K562 (cell line): Measurements from ENCODE around the gene TBL1X. TPM values are rescaled to one million over a fixed set of nuclear protein-coding genes. Genes with fewer than 3 reads are reported as not detected.
A peak's percentile ranks its signal among the peaks of the same experiment; 100 is the strongest.

Source experiments
- ATAC-seq: fragments of 200-7000 bp; cut with Tn5 transposase; 3 replicates; pipeline ENCODE4 v1.9.1; 2020; ENCODE audit warnings: moderate library complexity
- BruUV-seq: library from RNA; stranded (reverse); fragments of 400-500 nt; replicated peaks from 2 replicates; lab custom pipeline; 2021; lab: Mats Ljungman, UMichigan
- CTCF ChIA-PET: fragments of 300-600 bp; formaldehyde crosslinking; extraction: SDS; loops from one replicate; lab custom pipeline; 2021; ENCODE audit warnings: low intra/inter-chr PET ratio; lab: Yijun Ruan, JAX
- POLR2A ChIA-PET: fragments of 300-600, 350-650 bp; sonication (Branson Sonifier 250); formaldehyde crosslinking; extraction: SDS; loops from one replicate; lab custom pipeline; 2021; ENCODE audit warnings: antibody characterized with exemption, inconsistent platforms; lab: Yijun Ruan, JAX
- DNase-seq, 4 experiments: peaks; one replicate each; pipeline versions ENCODE4 v3.0.0 to v3.0.0-alpha.2; 2011 to 2018; ENCODE audit warnings: low spot score in 3 of 4, mixed read lengths in 3 of 4; ENCODE audit errors: extremely low read depth in 1 of 4
- FAIRE-seq: peaks from 2 replicates; lab custom pipeline; 2011; peaks lifted over from hg19 to GRCh38; lab: Jason Lieb, UNC
- H2AFZ ChIP-seq: 2 replicates; pipeline ENCODE4 v1.6.0; 2011; ENCODE audit warnings: low read depth, low read length, control low read depth, inconsistent platforms
- H3K27ac ChIP-seq: fragments of 200-600 bp; 3 replicates; pipeline ENCODE4 v1.8.0; 2011; ENCODE audit warnings: low read depth, mild to moderate bottlenecking, control low read depth, inconsistent platforms, low read length, moderate library complexity, mixed read lengths; ENCODE audit errors: extremely low read depth
- H3K27me3 ChIP-seq, 2 experiments: fragments of 300-600 bp in 1 of 2; 2 replicates in 1 of 2; 3 replicates in 1 of 2; pipeline versions ENCODE4 v1.6.0 to v1.8.0; 2011; ENCODE audit warnings: inconsistent platforms in 2 of 2, low read length in 2 of 2, mild to moderate bottlenecking in 1 of 2, mixed read lengths in 1 of 2, moderate library complexity in 1 of 2; ENCODE audit not compliant: control insufficient read depth in 2 of 2, insufficient read depth in 2 of 2
- H3K36me3 ChIP-seq: fragments of 300-600 bp; 3 replicates; pipeline ENCODE4 v1.8.0; 2011; ENCODE audit warnings: mild to moderate bottlenecking, low read length, inconsistent platforms; ENCODE audit not compliant: control insufficient read depth, insufficient read depth
- H3K4me1 ChIP-seq, 2 experiments: fragments of 200-600 bp in 1 of 2; replicated peaks in 1 of 2; 2 replicates in 1 of 2; 3 replicates in 1 of 2; pipeline versions ENCODE4 v1.5.1 to v1.8.0; 2011; ENCODE audit warnings: inconsistent platforms in 2 of 2, low read length in 2 of 2, mild to moderate bottlenecking in 1 of 2, mixed read lengths in 1 of 2, moderate library complexity in 1 of 2; ENCODE audit not compliant: control insufficient read depth in 2 of 2, insufficient read depth in 2 of 2
- H3K4me2 ChIP-seq: 2 replicates; pipeline ENCODE4 v1.6.1; 2011; ENCODE audit warnings: low read length, control low read depth, inconsistent platforms, mixed read lengths; ENCODE audit not compliant: insufficient read depth
- H3K4me3 ChIP-seq: fragments of 200-600 bp; sonication (generic), shearing (Covaris generic); 2 replicates; pipeline ENCODE4 v1.5.1; 2016; ENCODE audit warnings: control low read depth, inconsistent platforms
- H3K79me2 ChIP-seq: fragments of 200-600 bp; 3 replicates; pipeline ENCODE4 v1.8.0; 2011; ENCODE audit warnings: low read length, inconsistent platforms; ENCODE audit not compliant: control insufficient read depth, insufficient read depth
- H3K9ac ChIP-seq, 2 experiments: 2 replicates each; pipeline versions ENCODE4 v1.6.0 to v1.6.1; 2011; ENCODE audit warnings: low read depth in 2 of 2, low read length in 2 of 2, control low read depth in 1 of 2, inconsistent platforms in 1 of 2, mild to moderate bottlenecking in 1 of 2, mixed read lengths in 1 of 2; ENCODE audit not compliant: insufficient read depth in 1 of 2
- H3K9me1 ChIP-seq: one replicate; pipeline ENCODE4 v1.6.0; 2011; ENCODE audit warnings: inconsistent platforms, mild to moderate bottlenecking, low read length, moderate library complexity; ENCODE audit not compliant: control insufficient read depth, insufficient read depth
- H3K9me3 ChIP-seq: replicated peaks from 2 replicates; pipeline ENCODE4 v1.5.1; 2011; ENCODE audit warnings: low read depth, low read length, inconsistent platforms; ENCODE audit not compliant: control insufficient read depth, insufficient read depth
- H4K20me1 ChIP-seq: replicated peaks from 2 replicates; pipeline ENCODE4 v1.6.1; 2011; ENCODE audit warnings: low read length, inconsistent platforms, mixed read lengths; ENCODE audit not compliant: control insufficient read depth, insufficient read depth
- BHLHE40 ChIP-seq: IDR thresholded peaks from 2 replicates; pipeline ENCODE4 v1.6.1; 2011; ENCODE audit warnings: low read length, improper control_type of control experiment
- CAMTA2 ChIP-seq: fragments of 250-450 bp; sonication (Bioruptor Pico); conservative IDR thresholded peaks from 2 replicates; pipeline ENCODE4 v1.5.1; 2022
- HSF4 ChIP-seq: fragments of 250-450 bp; sonication (Bioruptor Pico); IDR thresholded peaks from 2 replicates; pipeline ENCODE4 v2.1.2; 2022; ENCODE audit warnings: mild to moderate bottlenecking, moderate library complexity, borderline replicate concordance
- NELFE ChIP-seq: IDR thresholded peaks from 2 replicates; pipeline ENCODE4 v1.6.1; 2011; ENCODE audit warnings: mild to moderate bottlenecking; ENCODE audit not compliant: insufficient read depth, insufficient read length
- RB1 ChIP-seq: fragments of 450-650 bp; IDR thresholded peaks from 2 replicates; pipeline ENCODE4 v1.6.1; 2017; ENCODE audit warnings: low read depth, mild to moderate bottlenecking
- RBM34 ChIP-seq: fragments of 200-400 bp; formaldehyde crosslinking; IDR thresholded peaks from 2 replicates; pipeline ENCODE4 v1.6.1; 2018; ENCODE audit warnings: low read length, borderline replicate concordance; ENCODE audit not compliant: insufficient read depth
- SAFB2 ChIP-seq: fragments of 200-400 bp; formaldehyde crosslinking; IDR thresholded peaks from 2 replicates; pipeline ENCODE4 v1.6.1; 2018; ENCODE audit warnings: borderline replicate concordance, low read length, low read depth, moderate library complexity; ENCODE audit not compliant: severe bottlenecking
- SMAD1 ChIP-seq: fragments of 150-350 bp; IDR thresholded peaks from 2 replicates; pipeline ENCODE4 v1.6.1; 2014; ENCODE audit warnings: low read length, low read depth; ENCODE audit not compliant: partially characterized antibody
- SREBF2 ChIP-seq: sonication (generic); formaldehyde crosslinking; IDR thresholded peaks from 2 replicates; pipeline ENCODE4 v1.4.0; 2020; ENCODE audit warnings: mild to moderate bottlenecking, missing genetic modification reagents
- ZNF134 ChIP-seq: fragments of 250-450 bp; sonication (Bioruptor Pico); conservative IDR thresholded peaks from 2 replicates; pipeline ENCODE4 v1.4.0; 2020
- ZNF224 ChIP-seq: sonication (generic); formaldehyde crosslinking; IDR thresholded peaks from 2 replicates; pipeline ENCODE4 v1.8.0; 2022; ENCODE audit warnings: mild to moderate bottlenecking, missing genetic modification reagents
- ZNF57 ChIP-seq: fragments of 450-650 bp; formaldehyde crosslinking; IDR thresholded peaks from 2 replicates; pipeline ENCODE4 v1.4.0; 2020; ENCODE audit warnings: mild to moderate bottlenecking, moderate library complexity
- ZNF780A ChIP-seq: fragments of 250-450 bp; sonication (Bioruptor Pico); IDR thresholded peaks from 2 replicates; pipeline ENCODE4 v1.5.0; 2021; ENCODE audit warnings: mild to moderate bottlenecking
- ZZZ3 ChIP-seq: fragments of 450-650 bp; IDR thresholded peaks from 2 replicates; pipeline ENCODE4 v1.6.1; 2016; ENCODE audit warnings: antibody characterized with exemption, mild to moderate bottlenecking, moderate library complexity
- WGBS: fragments of 100-300 bp; shearing (Covaris generic); methylation state at CpG from one replicate; pipeline ENCODE4 v1.1.6; 2016; ENCODE audit warnings: low coverage, mixed read lengths; ENCODE audit not compliant: insufficient coverage; ENCODE audit errors: missing lambda C conversion rate; 5-methylcytosine and 5-hydroxymethylcytosine counted together
- in situ Hi-C: fragments of 300-500 bp; cut with MboI; formaldehyde crosslinking; loops from 4 replicates; pipeline ENCODE4 v1.15.0; 2018; ENCODE audit warnings: inconsistent platforms, mixed read lengths
- intact Hi-C: fragments of 100-400 bp; cut with micrococcal nuclease; formaldehyde crosslinking; loops from 2 replicates; pipeline ENCODE4 v1.14.2; 2022
- polyA plus RNA-seq, 8 experiments: library from polyadenylated mRNA; depleted of rRNA in 4 of 8; stranded (reverse) in 5 of 8; unstranded in 3 of 8; fragments of >200 nt; fragmentation: Nextera tagmentation in 2 of 8; fragmentation: Illumina TruSeq in 1 of 8; extraction: Ambion mirVana in 2 of 8; extraction: Trizol in 1 of 8; gene quantifications; 2 replicates each; pipeline versions ENCODE4 v1.2.1 to v1.2.3, GENCODE V29; 2011 to 2014; ENCODE audit warnings: inconsistent platforms in 1 of 8, missing spikeins in 1 of 8
- total RNA-seq, 7 experiments: library from RNA; depleted of rRNA in 6 of 7; stranded (reverse); fragments of >200 nt in 6 of 7; fragmentation: Illumina TruSeq in 2 of 7; extraction: Trizol in 2 of 7; gene quantifications; 2 replicates each; pipeline versions ENCODE4 v1.2.1 to v1.2.3, GENCODE V29; 2011 to 2021; ENCODE audit warnings: low replicate concordance in 1 of 7
- TF ChIP-seq, protein P1 (sequence below): fragments of 250-450 bp; sonication (Bioruptor Pico); IDR thresholded peaks from 2 replicates; pipeline ENCODE4 v1.8.0; 2022; ENCODE audit warnings: moderate library complexity, mild to moderate bottlenecking, inconsistent platforms
- TF ChIP-seq, protein P2 (sequence below): fragments of 450-650 bp; IDR thresholded peaks from 2 replicates; pipeline ENCODE4 v1.6.1; 2014; ENCODE audit warnings: low read depth, mild to moderate bottlenecking, moderate library complexity, borderline replicate concordance
- TF ChIP-seq, protein P3 (sequence below), 2 experiments: fragments of 450-650 bp; IDR thresholded peaks; 2 replicates each; pipeline ENCODE4 v1.6.1; 2016

TBL1X gene
- total and polyA plus RNA-seq, 9 of the 15 experiments (the other 6 are each of a cell fraction or from before 2014, with no cell fraction given) = 6.0 to 49.6 (median 19.7) TPM

DNA sequence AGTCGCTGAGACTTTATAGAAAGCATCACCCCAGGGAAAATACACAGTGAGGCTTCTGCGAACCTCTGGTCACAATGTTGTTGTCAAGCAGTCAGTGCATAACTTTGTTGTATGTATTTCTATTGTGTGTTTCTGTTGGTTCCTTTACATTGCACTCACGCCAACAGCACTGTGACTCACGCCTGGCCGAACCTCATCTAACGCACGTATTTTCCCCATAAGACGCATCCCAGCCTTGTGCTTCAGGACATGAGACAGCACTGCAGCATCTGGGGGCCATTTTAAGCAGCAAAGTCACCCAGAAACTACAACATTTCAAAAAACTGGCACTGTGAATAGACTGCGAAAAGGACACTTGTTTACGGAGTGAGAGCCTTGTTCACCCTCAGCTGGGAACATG, 30.6 kb downstream of the TBL1X start:
- WGBS = 90% methylated on average over 9 of the region's 10 CpGs
- intact Hi-C loops = no loop called here
- no peak for TF ChIP-seq SREBF2
- TF ChIP-seq RBM34 = no peak
- no peak for TF ChIP-seq HSF4 (CRISPR knock-in tag)
- TF ChIP-seq BHLHE40 = no peak
- no peak for TF ChIP-seq CAMTA2 (CRISPR knock-in tag)
- no peak for TF ChIP-seq NELFE
- no peak for TF ChIP-seq ZNF57 (CRISPR knock-in tag)
- no peak for TF ChIP-seq ZNF780A (CRISPR knock-in tag)
- TF ChIP-seq, protein P1, sequence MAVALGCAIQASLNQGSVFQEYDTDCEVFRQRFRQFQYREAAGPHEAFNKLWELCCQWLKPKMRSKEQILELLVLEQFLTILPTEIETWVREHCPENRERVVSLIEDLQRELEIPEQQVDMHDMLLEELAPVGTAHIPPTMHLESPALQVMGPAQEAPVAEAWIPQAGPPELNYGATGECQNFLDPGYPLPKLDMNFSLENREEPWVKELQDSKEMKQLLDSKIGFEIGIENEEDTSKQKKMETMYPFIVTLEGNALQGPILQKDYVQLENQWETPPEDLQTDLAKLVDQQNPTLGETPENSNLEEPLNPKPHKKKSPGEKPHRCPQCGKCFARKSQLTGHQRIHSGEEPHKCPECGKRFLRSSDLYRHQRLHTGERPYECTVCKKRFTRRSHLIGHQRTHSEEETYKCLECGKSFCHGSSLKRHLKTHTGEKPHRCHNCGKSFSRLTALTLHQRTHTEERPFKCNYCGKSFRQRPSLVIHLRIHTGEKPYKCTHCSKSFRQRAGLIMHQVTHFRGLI = no peak
- TF ChIP-seq ZNF224 (CRISPR knock-in tag) = no peak
- TF ChIP-seq ZZZ3 = no peak
- TF ChIP-seq SMAD1 = no peak
- TF ChIP-seq ZNF134 (CRISPR knock-in tag) = no peak
- TF ChIP-seq, protein P2, sequence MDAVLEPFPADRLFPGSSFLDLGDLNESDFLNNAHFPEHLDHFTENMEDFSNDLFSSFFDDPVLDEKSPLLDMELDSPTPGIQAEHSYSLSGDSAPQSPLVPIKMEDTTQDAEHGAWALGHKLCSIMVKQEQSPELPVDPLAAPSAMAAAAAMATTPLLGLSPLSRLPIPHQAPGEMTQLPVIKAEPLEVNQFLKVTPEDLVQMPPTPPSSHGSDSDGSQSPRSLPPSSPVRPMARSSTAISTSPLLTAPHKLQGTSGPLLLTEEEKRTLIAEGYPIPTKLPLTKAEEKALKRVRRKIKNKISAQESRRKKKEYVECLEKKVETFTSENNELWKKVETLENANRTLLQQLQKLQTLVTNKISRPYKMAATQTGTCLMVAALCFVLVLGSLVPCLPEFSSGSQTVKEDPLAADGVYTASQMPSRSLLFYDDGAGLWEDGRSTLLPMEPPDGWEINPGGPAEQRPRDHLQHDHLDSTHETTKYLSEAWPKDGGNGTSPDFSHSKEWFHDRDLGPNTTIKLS = no peak
- TF ChIP-seq RB1 = no peak
- no peak for TF ChIP-seq SAFB2
- TF ChIP-seq, protein P3, sequence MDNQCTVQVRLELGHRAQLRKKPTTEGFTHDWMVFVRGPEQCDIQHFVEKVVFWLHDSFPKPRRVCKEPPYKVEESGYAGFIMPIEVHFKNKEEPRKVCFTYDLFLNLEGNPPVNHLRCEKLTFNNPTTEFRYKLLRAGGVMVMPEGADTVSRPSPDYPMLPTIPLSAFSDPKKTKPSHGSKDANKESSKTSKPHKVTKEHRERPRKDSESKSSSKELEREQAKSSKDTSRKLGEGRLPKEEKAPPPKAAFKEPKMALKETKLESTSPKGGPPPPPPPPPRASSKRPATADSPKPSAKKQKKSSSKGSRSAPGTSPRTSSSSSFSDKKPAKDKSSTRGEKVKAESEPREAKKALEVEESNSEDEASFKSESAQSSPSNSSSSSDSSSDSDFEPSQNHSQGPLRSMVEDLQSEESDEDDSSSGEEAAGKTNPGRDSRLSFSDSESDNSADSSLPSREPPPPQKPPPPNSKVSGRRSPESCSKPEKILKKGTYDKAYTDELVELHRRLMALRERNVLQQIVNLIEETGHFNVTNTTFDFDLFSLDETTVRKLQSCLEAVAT (IDR thresholded peaks at IDR 0.05) = no peak
- H3K79me2 ChIP-seq = peaks cover 82% of the 10 kb centered on the region
- H2AFZ ChIP-seq = no peak overlapping the region
- H3K9ac ChIP-seq = no peak overlapping the region
- H3K4me3 ChIP-seq = no peak overlapping the region
- ChIA-PET POLR2A (no interaction called here), CTCF (no interaction called here)
- DNase-seq = no peak
- in situ Hi-C loops = no loop called here
- H4K20me1 ChIP-seq = peaks cover 26% of the 10 kb centered on the region
- FAIRE-seq = peak; percentile 67
- peaks cover 2% of the 10 kb centered on the region for H3K9me1 ChIP-seq
- ATAC-seq = no peak
- H3K9me3 ChIP-seq = no peaks in the 10 kb centered on the region
- no peak overlapping the region for H3K4me2 ChIP-seq
- BruUV-seq = no TSS peak
- 0 out of 3 replicates have a peak, but pooled peaks cover 10% of the 10 kb centered on the region for H3K36me3 ChIP-seq
- H3K27me3 ChIP-seq = no peaks in the 10 kb centered on the region
- peaks cover 10 to 37% of the 10 kb centered on the region in 2 experiments; a peak in 3 of 5 replicates for H3K4me1 ChIP-seq
- no peak overlapping the region for H3K27ac ChIP-seq
